GM12872 (cell line): ENCODE data around the gene FILIP1.

Experiments used
- TF ChIP-seq, protein P1 (sequence below): IDR thresholded peaks from 3 replicates; pipeline ENCODE4 v1.5.1; 2011; ENCODE audit warnings: low read depth, mild to moderate bottlenecking, low read length, moderate library complexity; ENCODE audit not compliant: insufficient read depth

FILIP1 gene

DNA sequence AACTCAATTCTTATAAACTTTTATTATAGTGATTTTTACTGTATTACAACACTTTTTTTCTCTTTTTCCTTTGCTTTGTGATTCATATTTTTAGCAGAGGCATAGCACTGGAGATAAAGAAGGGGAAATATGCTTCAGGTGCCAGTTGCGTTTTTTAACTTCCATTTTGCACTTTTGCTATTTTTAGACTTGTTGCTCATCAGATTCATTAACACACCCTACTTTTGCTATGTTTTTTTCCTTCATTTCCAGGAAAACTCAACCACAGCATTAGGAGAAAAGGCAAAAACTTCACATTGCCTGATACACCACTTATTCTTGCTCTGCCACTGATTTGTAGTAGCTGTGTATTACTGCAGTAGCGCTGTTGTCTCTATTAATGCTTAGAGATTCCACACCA lies 201.0 kb downstream of the FILIP1 start:
- TF ChIP-seq, protein P1, sequence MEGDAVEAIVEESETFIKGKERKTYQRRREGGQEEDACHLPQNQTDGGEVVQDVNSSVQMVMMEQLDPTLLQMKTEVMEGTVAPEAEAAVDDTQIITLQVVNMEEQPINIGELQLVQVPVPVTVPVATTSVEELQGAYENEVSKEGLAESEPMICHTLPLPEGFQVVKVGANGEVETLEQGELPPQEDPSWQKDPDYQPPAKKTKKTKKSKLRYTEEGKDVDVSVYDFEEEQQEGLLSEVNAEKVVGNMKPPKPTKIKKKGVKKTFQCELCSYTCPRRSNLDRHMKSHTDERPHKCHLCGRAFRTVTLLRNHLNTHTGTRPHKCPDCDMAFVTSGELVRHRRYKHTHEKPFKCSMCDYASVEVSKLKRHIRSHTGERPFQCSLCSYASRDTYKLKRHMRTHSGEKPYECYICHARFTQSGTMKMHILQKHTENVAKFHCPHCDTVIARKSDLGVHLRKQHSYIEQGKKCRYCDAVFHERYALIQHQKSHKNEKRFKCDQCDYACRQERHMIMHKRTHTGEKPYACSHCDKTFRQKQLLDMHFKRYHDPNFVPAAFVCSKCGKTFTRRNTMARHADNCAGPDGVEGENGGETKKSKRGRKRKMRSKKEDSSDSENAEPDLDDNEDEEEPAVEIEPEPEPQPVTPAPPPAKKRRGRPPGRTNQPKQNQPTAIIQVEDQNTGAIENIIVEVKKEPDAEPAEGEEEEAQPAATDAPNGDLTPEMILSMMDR = no peak

DNA sequence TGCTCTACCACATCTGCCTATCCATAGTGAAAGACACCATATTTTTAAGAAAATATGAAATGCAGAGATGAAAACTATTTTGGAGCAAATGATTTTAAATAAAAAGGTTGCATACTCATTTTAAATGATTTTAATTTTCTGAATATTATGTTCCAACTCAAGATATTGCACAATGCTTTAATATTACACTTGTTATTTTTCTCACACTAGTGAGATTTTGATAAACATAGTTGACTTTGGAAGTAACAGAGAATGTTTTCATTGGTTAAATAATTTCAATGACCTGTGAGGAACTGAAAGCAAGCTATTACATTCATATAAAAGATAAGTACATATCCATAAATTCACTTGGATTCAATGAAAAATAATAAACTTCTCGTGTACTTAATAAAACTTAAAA lies 201.9 kb downstream of the FILIP1 start:
- TF ChIP-seq, protein P1 = no peak

DNA sequence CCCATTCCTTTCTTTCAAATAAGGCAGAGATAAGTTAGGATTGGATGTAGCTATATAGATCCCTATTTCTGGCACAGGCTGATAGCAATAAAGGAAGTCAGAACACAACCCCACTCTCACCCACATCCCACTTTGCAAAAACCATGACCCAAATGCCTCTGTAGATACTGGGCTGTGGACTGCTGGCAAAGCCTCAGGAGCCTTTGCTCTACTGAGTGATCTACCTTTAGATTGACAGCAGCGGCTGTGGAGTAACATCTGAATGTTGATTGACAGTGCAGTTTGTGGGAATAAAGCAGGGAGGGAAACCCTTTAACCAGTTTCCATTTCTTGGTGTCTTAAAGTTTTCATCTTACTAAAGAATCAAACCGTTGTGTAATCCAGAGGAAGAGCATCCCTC lies 202.3 kb downstream of the FILIP1 start:
- TF ChIP-seq, protein P1 = no peak

DNA sequence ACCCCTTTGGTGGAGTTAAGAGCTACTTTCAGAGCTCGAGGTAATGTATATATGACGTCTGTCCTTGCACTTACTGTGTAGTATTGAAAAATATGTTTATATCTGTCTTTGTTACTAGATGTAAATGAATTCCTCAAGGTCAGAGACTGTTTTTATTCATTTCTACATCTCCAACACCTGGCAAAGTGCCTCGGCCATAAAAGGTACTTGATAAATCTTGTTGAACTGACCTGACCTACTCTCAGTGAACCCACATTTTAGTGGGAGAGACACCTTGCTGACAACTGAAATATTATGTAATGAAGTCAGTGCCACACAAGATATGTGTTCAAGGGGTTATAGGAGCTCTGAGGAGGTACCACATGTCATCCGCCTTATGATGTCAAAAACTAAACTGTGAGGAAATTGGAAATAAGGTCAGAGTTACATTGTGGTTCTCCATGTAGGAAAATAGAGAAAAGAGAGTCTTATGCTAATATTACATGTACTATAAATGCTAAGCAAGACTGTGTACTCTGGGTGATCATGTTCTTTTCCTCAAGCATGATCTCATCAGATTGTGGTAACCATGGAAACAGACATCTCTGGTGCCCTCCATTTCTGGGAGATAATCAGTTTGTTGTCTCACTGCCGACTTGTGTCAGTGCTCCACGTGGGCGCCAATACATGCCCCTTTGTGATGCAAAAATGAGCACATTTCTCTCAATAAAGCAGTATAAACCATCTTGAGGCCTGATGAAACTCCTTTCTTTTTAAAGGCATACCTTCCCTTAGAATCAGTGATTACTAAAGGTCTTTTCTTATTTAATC lies 203.3 kb downstream of the FILIP1 start:
- TF ChIP-seq, protein P1 = no peak

DNA sequence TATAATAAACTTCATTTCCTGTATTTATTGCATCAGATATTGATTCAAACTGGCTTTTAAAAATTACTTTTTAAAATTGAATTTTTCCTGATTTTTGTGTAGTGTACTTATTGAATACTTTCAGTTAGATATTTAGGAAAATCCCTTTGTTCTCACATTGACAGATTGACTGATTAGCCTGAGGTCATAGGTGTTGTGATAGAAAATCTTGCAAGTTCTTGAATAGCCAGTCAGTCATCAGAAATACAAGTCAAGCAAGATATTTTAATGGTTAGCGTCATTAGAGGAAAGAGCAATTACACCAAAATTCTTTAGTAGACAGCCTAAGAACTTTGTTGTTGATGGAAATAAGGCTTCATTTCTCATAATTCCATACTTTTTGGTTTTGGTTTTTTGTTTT lies 205.6 kb downstream of the FILIP1 start:
- TF ChIP-seq, protein P1 = no peak

DNA sequence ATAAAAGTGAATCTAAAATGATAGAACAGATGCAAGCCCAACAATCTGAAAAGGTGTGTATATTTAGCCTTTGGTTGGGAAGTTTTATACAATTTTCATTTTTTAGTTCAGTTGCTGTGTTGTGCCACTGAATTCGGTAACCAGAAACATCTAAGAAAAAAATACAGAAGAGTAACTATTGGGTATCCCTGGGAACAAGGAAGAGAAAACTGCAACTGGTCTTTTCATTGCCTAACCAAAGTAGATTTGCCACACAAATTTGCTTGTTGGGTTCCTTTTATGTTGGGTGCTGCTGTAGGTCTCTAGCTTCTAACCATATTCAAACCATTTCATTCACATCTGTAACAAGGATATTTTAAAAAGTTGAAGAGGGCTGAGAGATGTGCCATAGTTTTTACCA lies 206.2 kb downstream of the FILIP1 start:
- TF ChIP-seq, protein P1 = no peak

DNA sequence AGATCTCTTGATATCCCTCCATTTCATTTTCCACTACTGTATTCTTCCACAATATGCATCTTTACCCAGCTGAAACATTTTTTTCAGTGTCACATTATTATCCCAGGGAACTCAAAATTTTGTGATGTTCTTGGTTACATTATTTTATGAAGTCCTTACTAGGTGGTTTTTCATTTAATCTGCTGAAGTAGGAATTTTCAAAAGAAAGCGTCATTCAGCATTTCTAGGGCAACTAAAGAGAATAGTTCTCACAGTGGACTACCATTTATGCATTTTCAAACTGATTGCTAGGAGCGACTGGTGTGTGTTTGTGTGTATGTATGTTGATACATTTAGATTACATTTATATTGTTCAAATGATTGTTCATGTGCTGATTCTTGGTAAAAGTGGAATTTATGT lies 206.6 kb downstream of the FILIP1 start:
- TF ChIP-seq, protein P1 = no peak
